H9 (cell line): ENCODE results near the gene CTF1. TPM values are rescaled to one million over a fixed set of nuclear protein-coding genes. Genes with fewer than 3 reads are reported as not detected.

ENCODE experiments used
- DNase-seq: peaks from one replicate; pipeline ENCODE4 v3.0.0-alpha.2; 2017
- H2AFZ ChIP-seq: one replicate; pipeline ENCODE4 v1.6.1; 2013; ENCODE audit warnings: mild to moderate bottlenecking, low read length, control low read depth, moderate library complexity
- H2AK5ac ChIP-seq: 2 replicates; pipeline ENCODE4 v1.6.1; 2013; ENCODE audit warnings: low read length, control low read depth, mixed read lengths; ENCODE audit not compliant: insufficient read length
- H2BK120ac ChIP-seq: one replicate; pipeline ENCODE4 v1.6.1; 2013; ENCODE audit warnings: low read depth, mild to moderate bottlenecking, low read length, control low read depth, inconsistent platforms; ENCODE audit not compliant: poor library complexity, severe bottlenecking
- H2BK12ac ChIP-seq: 2 replicates; pipeline ENCODE4 v1.6.1; 2013; ENCODE audit warnings: low read length, control low read depth, mixed read lengths, low read depth; ENCODE audit not compliant: insufficient read length
- H2BK15ac ChIP-seq: 2 replicates; pipeline ENCODE4 v1.6.1; 2013; ENCODE audit warnings: low read depth, low read length, control low read depth
- H2BK20ac ChIP-seq: one replicate; pipeline ENCODE4 v1.6.1; 2013; ENCODE audit warnings: low read depth, mild to moderate bottlenecking, low read length, control low read depth, inconsistent platforms; ENCODE audit not compliant: poor library complexity, severe bottlenecking
- H2BK5ac ChIP-seq: 2 replicates; pipeline ENCODE4 v1.6.1; 2013; ENCODE audit warnings: low read length, control low read depth, mixed read lengths; ENCODE audit not compliant: insufficient read length
- H3K14ac ChIP-seq: 2 replicates; pipeline ENCODE4 v1.6.1; 2013; ENCODE audit warnings: low read length, control low read depth; ENCODE audit not compliant: insufficient read depth
- H3K18ac ChIP-seq: 2 replicates; pipeline ENCODE4 v1.6.1; 2013; ENCODE audit warnings: low read depth, mild to moderate bottlenecking, mixed read lengths, low read length, control low read depth; ENCODE audit not compliant: insufficient read length
- H3K23ac ChIP-seq: 2 replicates; pipeline ENCODE4 v1.6.1; 2013; ENCODE audit warnings: low read length, control low read depth, mixed read lengths, low read depth; ENCODE audit not compliant: insufficient read length
- H3K23me2 ChIP-seq: 2 replicates; pipeline ENCODE4 v1.6.1; 2013; ENCODE audit warnings: low read depth, mild to moderate bottlenecking, mixed read lengths, low read length, control low read depth; ENCODE audit not compliant: insufficient read length, poor library complexity, severe bottlenecking
- H3K27ac ChIP-seq: 2 replicates; pipeline ENCODE4 v1.5.1; 2013; ENCODE audit warnings: low read length, control low read depth, mixed read lengths, low read depth; ENCODE audit not compliant: insufficient read length
- H3K27me3 ChIP-seq: 2 replicates; pipeline ENCODE4 v1.6.1; 2013; ENCODE audit warnings: low read length, control low read depth, inconsistent platforms; ENCODE audit not compliant: insufficient read depth
- H3K4ac ChIP-seq: 2 replicates; pipeline ENCODE4 v1.6.1; 2013; ENCODE audit warnings: low read depth, mild to moderate bottlenecking, control low read depth, inconsistent platforms, low read length, moderate library complexity
- H3K4me1 ChIP-seq: 2 replicates; pipeline ENCODE4 v1.6.1; 2013; ENCODE audit warnings: low read length, control low read depth, inconsistent platforms; ENCODE audit not compliant: insufficient read depth
- H3K4me2 ChIP-seq: 2 replicates; pipeline ENCODE4 v1.6.1; 2013; ENCODE audit warnings: low read length, control low read depth, mixed read lengths; ENCODE audit not compliant: insufficient read length, insufficient read depth
- H3K56ac ChIP-seq: 2 replicates; pipeline ENCODE4 v1.6.1; 2013; ENCODE audit warnings: low read depth, mild to moderate bottlenecking, mixed read lengths, low read length, control low read depth; ENCODE audit not compliant: insufficient read length
- H3K79me1 ChIP-seq: 2 replicates; pipeline ENCODE4 v1.6.1; 2013; ENCODE audit warnings: low read depth, mild to moderate bottlenecking, moderate library complexity, low read length, control low read depth, inconsistent platforms; ENCODE audit not compliant: insufficient read depth, poor library complexity, severe bottlenecking
- H3K79me2 ChIP-seq: 2 replicates; pipeline ENCODE4 v1.6.1; 2013; ENCODE audit warnings: low read length, control low read depth, inconsistent platforms; ENCODE audit not compliant: insufficient read depth
- H3K9ac ChIP-seq: 2 replicates; pipeline ENCODE4 v1.6.1; 2013; ENCODE audit warnings: low read length, control low read depth, mixed read lengths; ENCODE audit not compliant: insufficient read length; ENCODE audit errors: extremely low read depth
- H3K9me3 ChIP-seq: one replicate; pipeline ENCODE4 v1.6.1; 2013; ENCODE audit warnings: low read depth, low read length, inconsistent platforms; ENCODE audit not compliant: control insufficient read depth
- H3T11ph ChIP-seq: one replicate; pipeline ENCODE4 v1.6.1; 2013; ENCODE audit warnings: mild to moderate bottlenecking, low read length, control low read depth, inconsistent platforms
- H4K20me1 ChIP-seq: one replicate; pipeline ENCODE4 v1.6.1; 2013; ENCODE audit not compliant: control insufficient read depth, insufficient read length, insufficient read depth
- H4K5ac ChIP-seq: 2 replicates; pipeline ENCODE4 v1.6.1; 2013; ENCODE audit warnings: low read depth, mild to moderate bottlenecking, mixed read lengths, low read length, control low read depth; ENCODE audit not compliant: insufficient read length
- H4K8ac ChIP-seq: replicated peaks from 2 replicates; pipeline ENCODE4 v1.6.1; 2013; ENCODE audit warnings: low read length, control low read depth, mixed read lengths, low read depth; ENCODE audit not compliant: insufficient read length
- H4K91ac ChIP-seq: 2 replicates; pipeline ENCODE4 v1.6.1; 2013; ENCODE audit warnings: low read depth, mild to moderate bottlenecking, moderate library complexity, mixed read lengths, low read length, control low read depth; ENCODE audit not compliant: insufficient read length
- H3K27ac Mint-ChIP-seq, 3 experiments: 2 replicates in 2 of 3; 3 replicates in 1 of 3; pipeline ENCODE4 v1.8.0; 2020 to 2021; ENCODE audit warnings: mixed read lengths in 3 of 3, mild to moderate bottlenecking in 1 of 3, moderate library complexity in 1 of 3
- H3K27me3 Mint-ChIP-seq: 2 replicates; pipeline ENCODE4 v1.8.0; 2021; ENCODE audit warnings: low read depth, mild to moderate bottlenecking, moderate library complexity, mixed read lengths
- H3K36me3 Mint-ChIP-seq, 3 experiments: 2 replicates in 2 of 3; 3 replicates in 1 of 3; pipeline ENCODE4 v1.8.0; 2020 to 2021; ENCODE audit warnings: low read depth in 3 of 3, mixed read lengths in 3 of 3; ENCODE audit not compliant: insufficient read depth in 1 of 3
- H3K4me1 Mint-ChIP-seq, 2 experiments: 2 replicates each; pipeline ENCODE4 v1.8.0; 2020; ENCODE audit warnings: mixed read lengths in 2 of 2
- H3K4me3 Mint-ChIP-seq, 2 experiments: 2 replicates in 1 of 2; 3 replicates in 1 of 2; pipeline ENCODE4 v1.8.0; 2020 to 2021; ENCODE audit warnings: mild to moderate bottlenecking in 2 of 2, mixed read lengths in 2 of 2, moderate library complexity in 1 of 2
- H3K9me3 Mint-ChIP-seq, 2 experiments: 2 replicates in 1 of 2; 3 replicates in 1 of 2; pipeline ENCODE4 v1.8.0; 2020; ENCODE audit warnings: mild to moderate bottlenecking in 2 of 2, mixed read lengths in 2 of 2, moderate library complexity in 1 of 2
- CTCF ChIP-seq: fragments of 200-600 bp; sonication (generic); conservative IDR thresholded peaks from 3 replicates; pipeline ENCODE4 v1.8.0; 2021; ENCODE audit warnings: antibody characterized with exemption, mild to moderate bottlenecking
- WGBS: extraction: QIAGEN DNeasy Blood & Tissue Kit; methylation state at CpG from one replicate; pipeline ENCODE4 v1.1.7; 2013; ENCODE audit warnings: missing lambda C conversion rate, low lambda C conversion rate, mixed read lengths; ENCODE audit not compliant: insufficient read length; ENCODE audit errors: extremely low coverage; 5-methylcytosine and 5-hydroxymethylcytosine counted together
- total RNA-seq: library from RNA; stranded (reverse); gene quantifications from 2 replicates; pipeline ENCODE4 v1.2.1, GENCODE V29; 2021

Gene CTF1
- total RNA-seq, 1 experiment from 2014 or later: 0.72 TPM

GRCh38 chr16:30942426-30942806, 46.0 kb downstream of the CTF1 start:
- no peak overlapping the region for H2AK5ac ChIP-seq
- H3K4me2 ChIP-seq: no peak overlapping the region
- Mint-ChIP-seq H3K27ac (no peak overlapping the region), H3K4me1 (peaks cover 17 to 27% of the 10 kb centered on the region in 2 experiments), H3K27me3 (no peaks in the 10 kb centered on the region), H3K36me3 (peaks cover 31 to 68% (median 50%) of the 10 kb centered on the region in 3 experiments; a peak in 6 of 7 replicates), H3K9me3 (no peaks in the 10 kb centered on the region; a peak in 1 of 5 replicates), H3K4me3 (no peak overlapping the region)
- H3K4ac ChIP-seq: no peak overlapping the region
- H4K20me1 ChIP-seq: no peaks in the 10 kb centered on the region
- no peak overlapping the region for H3K56ac ChIP-seq
- peaks cover 2% of the 10 kb centered on the region; the same call in 1 of the 2 replicates for H3K4me1 ChIP-seq
- no peak overlapping the region for H3T11ph ChIP-seq
- H4K91ac ChIP-seq: no peak overlapping the region
- H3K9ac ChIP-seq: no peak overlapping the region
- no CpG with 5 or more reads among the region's 4 CpGs for WGBS
- H3K27me3 ChIP-seq: no peaks in the 10 kb centered on the region
- H4K8ac ChIP-seq: no peak overlapping the region
- no peak overlapping the region for H2BK5ac ChIP-seq
- H3K23ac ChIP-seq: no peak overlapping the region
- no peaks in the 10 kb centered on the region for H3K79me2 ChIP-seq
- no peak overlapping the region for H3K18ac ChIP-seq
- no peak overlapping the region for H2AFZ ChIP-seq
- TF ChIP-seq CTCF: no peak
- no peak overlapping the region for H2BK120ac ChIP-seq
- H3K23me2 ChIP-seq: no peaks in the 10 kb centered on the region
- H2BK20ac ChIP-seq: no peak overlapping the region
- no peak overlapping the region for H2BK15ac ChIP-seq
- H3K14ac ChIP-seq: no peak overlapping the region
- H3K27ac ChIP-seq: no peak overlapping the region
- H2BK12ac ChIP-seq: no peak overlapping the region
- no peak overlapping the region for H4K5ac ChIP-seq
- no peaks in the 10 kb centered on the region for H3K79me1 ChIP-seq
- no peak for DNase-seq
- H3K9me3 ChIP-seq: no peaks in the 10 kb centered on the region
